Smooth muscle cell (in vitro differentiated cells): Measurements from ENCODE around the gene KSR1. TPM values are rescaled to one million over a fixed set of nuclear protein-coding genes. Genes with fewer than 3 reads are reported as not detected.
"Not testable (repeated sequence)": the region's sequence is repeated elsewhere in the genome, so short reads cannot be mapped to it uniquely, and the experiment has no call there.

Source experiments
- DNase-seq: peaks from one replicate; lab custom pipeline; 2025; ENCODE audit not compliant: unreplicated experiment; lab: John Stamatoyannopoulos, UW
- H2AFZ ChIP-seq: fragments of 200-600 bp; sonication (generic); 2 replicates; pipeline ENCODE4 v1.6.0; 2016; ENCODE audit warnings: antibody characterized with exemption, low read depth, mild to moderate bottlenecking
- H3F3A ChIP-seq: fragments of 200-600 bp; sonication (generic); 2 replicates; pipeline ENCODE4 v1.6.0; 2017; ENCODE audit warnings: antibody characterized with exemption, low read depth
- H3K27ac ChIP-seq: fragments of 200-600 bp; sonication (generic); 2 replicates; pipeline ENCODE4 v1.5.1; 2016; ENCODE audit warnings: low read depth, mild to moderate bottlenecking
- H3K27me3 ChIP-seq: fragments of 200-600 bp; sonication (generic); 2 replicates; pipeline ENCODE4 v1.6.1; 2016; ENCODE audit warnings: low read depth, mild to moderate bottlenecking
- H3K36me3 ChIP-seq: fragments of 200-600 bp; sonication (generic); 2 replicates; pipeline ENCODE4 v1.5.1; 2016; ENCODE audit warnings: low read depth
- H3K4me1 ChIP-seq: fragments of 200-600 bp; sonication (generic); 2 replicates; pipeline ENCODE4 v1.5.1; 2016; ENCODE audit warnings: low read depth
- H3K4me2 ChIP-seq: fragments of 200-600 bp; sonication (generic); 2 replicates; pipeline ENCODE4 v1.6.0; 2016; ENCODE audit warnings: mild to moderate bottlenecking
- H3K4me3 ChIP-seq: fragments of 200-600 bp; sonication (generic); 2 replicates; pipeline ENCODE4 v1.5.1; 2016; ENCODE audit warnings: mild to moderate bottlenecking
- H3K79me2 ChIP-seq: fragments of 200-600 bp; sonication (generic); 2 replicates; pipeline ENCODE4 v1.6.0; 2016; ENCODE audit warnings: low read depth, mild to moderate bottlenecking
- H3K9ac ChIP-seq: fragments of 200-600 bp; sonication (generic); 2 replicates; pipeline ENCODE4 v1.6.0; 2016; ENCODE audit warnings: low read depth
- H3K9me3 ChIP-seq: fragments of 200-600 bp; sonication (generic); replicated peaks from 2 replicates; pipeline ENCODE4 v1.5.1; 2016; ENCODE audit warnings: low read depth
- H4K20me1 ChIP-seq: fragments of 200-600 bp; sonication (generic); 2 replicates; pipeline ENCODE4 v1.6.0; 2016; ENCODE audit warnings: low read depth
- CTCF ChIP-seq: fragments of 200-600 bp; sonication (generic); IDR thresholded peaks from 2 replicates; pipeline ENCODE4 v1.5.1; 2017; ENCODE audit warnings: borderline replicate concordance, mild to moderate bottlenecking, antibody characterized with exemption; ENCODE audit not compliant: insufficient read depth, poor library complexity, severe bottlenecking
- WGBS: methylation state at CpG from one replicate; pipeline ENCODE4 v1.1.7; 2016; ENCODE audit warnings: low lambda C conversion rate; 5-methylcytosine and 5-hydroxymethylcytosine counted together
- polyA plus RNA-seq: library from polyadenylated mRNA; unstranded; fragments of >200 nt; fragmentation: Nextera tagmentation; extraction: Ambion mirVana; gene quantifications from 2 replicates; pipeline ENCODE4 v1.2.1, GENCODE V29; 2016
- total RNA-seq: library from RNA; depleted of rRNA; stranded (reverse); fragments of >200 nt; gene quantifications from 2 replicates; pipeline ENCODE4 v1.2.3, GENCODE V29; 2014

The KSR1 gene
- total and polyA plus RNA-seq, 2 experiments from 2014 or later, result 40.4 to 65.1 TPM

- no peak overlapping the region for H3K27ac ChIP-seq
- no peaks in the 10 kb centered on the region for H3K9me3 ChIP-seq
- H3K4me2 ChIP-seq, result no peak overlapping the region
- no peak overlapping the region for H3K9ac ChIP-seq
- H3K79me2 ChIP-seq, result peaks cover 100% of the 10 kb centered on the region
- H3K36me3 ChIP-seq, result no peaks in the 10 kb centered on the region
- WGBS, result 88% methylated on average over 1 of the region's 1 CpG
- peaks cover 18% of the 10 kb centered on the region for H3K4me1 ChIP-seq
- no peak for DNase-seq
- H3K27me3 ChIP-seq, result no peaks in the 10 kb centered on the region
- H4K20me1 ChIP-seq, result peaks cover 100% of the 10 kb centered on the region
- no peaks in the 10 kb centered on the region for H3F3A ChIP-seq
- no peak overlapping the region for H3K4me3 ChIP-seq
- H2AFZ ChIP-seq, result no peak overlapping the region
- no peak for TF ChIP-seq CTCF
Observed at GRCh38 chr17:27464431-27464830, 8.2 kb downstream of the KSR1 start.

GRCh38 chr17:27465875-27466274 is 9.6 kb downstream of the KSR1 start:
- H4K20me1 ChIP-seq, result peaks cover 100% of the 10 kb centered on the region
- not testable (repeated sequence) for H3K4me3 ChIP-seq, H3K9me3 ChIP-seq, H3K9ac ChIP-seq, H3F3A ChIP-seq, H3K4me1 ChIP-seq, DNase-seq, H2AFZ ChIP-seq, H3K36me3 ChIP-seq, H3K27ac ChIP-seq, H3K4me2 ChIP-seq, H3K27me3 ChIP-seq
- H3K79me2 ChIP-seq, result peaks cover 100% of the 10 kb centered on the region
- 81% methylated on average over 2 of the region's 2 CpGs for WGBS

GRCh38 chr17:27466376-27466742 is 10.1 kb downstream of the KSR1 start:
- Histone ChIP-seq H3K4me3 (no peak overlapping the region), H3K79me2 (peaks cover 100% of the 10 kb centered on the region), H3K9me3 (no peaks in the 10 kb centered on the region), H2AFZ (no peak overlapping the region), H3K27me3 (no peaks in the 10 kb centered on the region), H3K4me1 (peaks cover 7% of the 10 kb centered on the region), H3K36me3 (no peaks in the 10 kb centered on the region), H3K27ac (no peak overlapping the region), H3K4me2 (no peak overlapping the region), H3K9ac (no peak overlapping the region), H4K20me1 (peaks cover 100% of the 10 kb centered on the region), H3F3A (no peaks in the 10 kb centered on the region)
- no peak for TF ChIP-seq CTCF
- no peak for DNase-seq
- WGBS, result 60% methylated on average over 3 of the region's 3 CpGs

GRCh38 chr17:27466743-27467375 is 10.6 kb downstream of the KSR1 start:
- no peaks in the 10 kb centered on the region for H3K27me3 ChIP-seq
- H3F3A ChIP-seq, result no peaks in the 10 kb centered on the region
- H4K20me1 ChIP-seq, result peaks cover 100% of the 10 kb centered on the region
- H2AFZ ChIP-seq, result no peak overlapping the region
- no peak for TF ChIP-seq CTCF
- H3K36me3 ChIP-seq, result no peaks in the 10 kb centered on the region
- no peak overlapping the region for H3K4me2 ChIP-seq
- no peaks in the 10 kb centered on the region for H3K9me3 ChIP-seq
- peaks cover 100% of the 10 kb centered on the region for H3K79me2 ChIP-seq
- no peak for DNase-seq
- 86% methylated on average over 13 of the region's 13 CpGs for WGBS
- no peak overlapping the region for H3K9ac ChIP-seq
- H3K4me3 ChIP-seq, result no peak overlapping the region
- no peak overlapping the region for H3K27ac ChIP-seq
- H3K4me1 ChIP-seq, result peaks cover 11% of the 10 kb centered on the region
